Stimulated activated CD8-positive, alpha-beta memory T cell treated with anti-CD3 and anti-CD28 coated beads, Interleukin-4, amount 100 ng/mL, for 24 hours (primary cell): Measurements from ENCODE around the gene DHRS13.
A peak's percentile ranks its signal among the peaks of the same experiment; 100 is the strongest.
"Not testable (repeated sequence)": the region's sequence is repeated elsewhere in the genome, so short reads cannot be mapped to it uniquely, and the experiment has no call there.

ENCODE experiments used
- DNase-seq: peaks from one replicate; pipeline ENCODE4 v3.0.0-alpha.2; 2020; ENCODE audit warnings: low read depth

DHRS13 gene

GRCh38 chr17:28901866-28902818 is 737 bp downstream of the DHRS13 start:
- DNase-seq = peak; percentile 33

GRCh38 chr17:28900986-28901726 is 1.7 kb downstream of the DHRS13 start:
- DNase-seq = no peak

- no peak for DNase-seq
Observed at GRCh38 chr17:28899212-28899815, 3.6 kb downstream of the DHRS13 start.

- DNase-seq = no peak
Observed at GRCh38 chr17:28898527-28898955, 4.3 kb downstream of the DHRS13 start.

GRCh38 chr17:28897769-28898526 is 4.9 kb downstream of the DHRS13 start:
- no peak for DNase-seq

GRCh38 chr17:28896884-28897768 is 5.8 kb downstream of the DHRS13 start, which contains the start of gene FLOT2:
FLOT2 (minus strand) TSS chr17:28897733; CDS start chr17:28897574, 159 bp downstream.
- peak; percentile 48 for DNase-seq

- no peak for DNase-seq
Observed at GRCh38 chr17:28896491-28896883, 6.4 kb downstream of the DHRS13 start.

- DNase-seq = no peak
Observed at GRCh38 chr17:28895794-28896447, 7.0 kb downstream of the DHRS13 start.

- not testable (repeated sequence) for DNase-seq
Observed at GRCh38 chr17:28893248-28894183, 9.4 kb downstream of the DHRS13 start.

GRCh38 chr17:28892024-28892423 is 10.9 kb downstream of the DHRS13 start:
- no peak for DNase-seq

- no peak for DNase-seq
Observed at GRCh38 chr17:28891201-28891600, 11.7 kb downstream of the DHRS13 start.

GRCh38 chr17:28889996-28890395 is 12.9 kb downstream of the DHRS13 start:
- no peak for DNase-seq

GRCh38 chr17:28888832-28889231 is 14.0 kb downstream of the DHRS13 start:
- DNase-seq = no peak

- DNase-seq = no peak
Observed at GRCh38 chr17:28887871-28888471, 14.9 kb downstream of the DHRS13 start.

- no peak for DNase-seq
Observed at GRCh38 chr17:28885951-28886350, 16.9 kb downstream of the DHRS13 start.

- DNase-seq = no peak
Observed at GRCh38 chr17:28885363-28885762, 17.5 kb downstream of the DHRS13 start.

GRCh38 chr17:28883967-28884702 is 18.7 kb downstream of the DHRS13 start:
- no peak for DNase-seq
